HG03159 (cell line): Measurements from ENCODE around the gene CD300H.

Experiments used
- ATAC-seq: cut with Tn5 transposase; IDR thresholded peaks from one replicate; pipeline ENCODE4 v1.9.1; 2021; ENCODE audit warnings: mild to moderate bottlenecking, moderate library complexity; ENCODE audit not compliant: unreplicated experiment

The CD300H gene

GRCh38 chr17:74567397-74567796, at the start of gene CD300H:
CD300H (minus strand) TSS chr17:74567509.
- no peak for ATAC-seq

- ATAC-seq = no peak
These were observed 49.4 kb upstream of the CD300H start for GRCh38 chr17:74616696-74617095.

GRCh38 chr17:74612046-74612445, 44.7 kb upstream of the CD300H start:
- ATAC-seq = no peak

- no peak for ATAC-seq
These were observed 42.8 kb upstream of the CD300H start for GRCh38 chr17:74610108-74610507.

GRCh38 chr17:74608511-74608910, 41.2 kb upstream of the CD300H start:
- no peak for ATAC-seq

- no peak for ATAC-seq
These were observed 39.9 kb upstream of the CD300H start for GRCh38 chr17:74607221-74607620.

- no peak for ATAC-seq
These were observed 38.7 kb upstream of the CD300H start for GRCh38 chr17:74606050-74606449.

- no peak for ATAC-seq
These were observed 38.1 kb upstream of the CD300H start for GRCh38 chr17:74605361-74605760.

GRCh38 chr17:74604761-74605160, 37.5 kb upstream of the CD300H start:
- ATAC-seq = no peak

- no peak for ATAC-seq
These were observed 36.9 kb upstream of the CD300H start for GRCh38 chr17:74604200-74604599.

GRCh38 chr17:74603746-74604145, 36.4 kb upstream of the CD300H start:
- ATAC-seq = no peak

- no peak for ATAC-seq
These were observed 35.8 kb upstream of the CD300H start for GRCh38 chr17:74603037-74603635.

- no peak for ATAC-seq
These were observed 34.7 kb upstream of the CD300H start for GRCh38 chr17:74601944-74602572.

- ATAC-seq = no peak
These were observed 32.2 kb upstream of the CD300H start for GRCh38 chr17:74599448-74599939.

- ATAC-seq = no peak
These were observed 31.7 kb upstream of the CD300H start for GRCh38 chr17:74599023-74599399.

- no peak for ATAC-seq
These were observed 31.2 kb upstream of the CD300H start for GRCh38 chr17:74598346-74599022.

- no peak for ATAC-seq
These were observed 29.9 kb upstream of the CD300H start for GRCh38 chr17:74597069-74597790.

GRCh38 chr17:74595037-74595750, 27.9 kb upstream of the CD300H start:
- ATAC-seq = no peak

- no peak for ATAC-seq
These were observed 25.0 kb upstream of the CD300H start, which contains the start of gene CD300LD for GRCh38 chr17:74592087-74592990. CD300LD (minus strand) TSS chr17:74592283; CDS start chr17:74592202, 81 bp downstream.

- ATAC-seq = no peak
These were observed 24.2 kb upstream of the CD300H start for GRCh38 chr17:74591503-74591902.
